ENCODE results near the gene TET1.

Gene TET1

GRCh38 chr10:68597407-68597806 lies 37.3 kb downstream of the TET1 start:
- no peak overlapping the region for H3K27ac ChIP-seq (replicated peaks; ENCODE audit: low read length)
- no peak overlapping the region for H3K14ac ChIP-seq (ENCODE audit: low read length)
- no peaks in the 10 kb centered on the region for H3K9me3 ChIP-seq (replicated peaks in 1 of 2; ENCODE audit: control insufficient read depth in 2 of 2, insufficient read depth in 1 of 2, low read depth in 1 of 2, low read length in 2 of 2)
- peaks cover 3 to 36% of the 10 kb centered on the region in 2 donors for H3K36me3 ChIP-seq (replicated peaks in 1 of 2; ENCODE audit: control insufficient read depth in 2 of 2, insufficient read depth in 2 of 2, low read length in 2 of 2)
- no peaks in the 10 kb centered on the region for H3K27me3 ChIP-seq (ENCODE audit: control insufficient read depth in 3 of 3, insufficient read depth in 3 of 3, low read depth in 1 of 3, low read length in 3 of 3)
- H3K9ac ChIP-seq (ENCODE audit: low read depth, low read length, poor library complexity), result no peak overlapping the region
- no peak overlapping the region for H4K8ac ChIP-seq (ENCODE audit: low read depth, low read length)
- no peak overlapping the region for H2BK5ac ChIP-seq (ENCODE audit: low read length)
- no peak overlapping the region for H4K91ac ChIP-seq (ENCODE audit: low read depth, low read length, poor library complexity)
- no peak overlapping the region for H3K23ac ChIP-seq (ENCODE audit: low read depth, low read length, poor library complexity)
- no peak overlapping the region for H3K4ac ChIP-seq (ENCODE audit: low read length)
- peaks cover 13 to 23% of the 10 kb centered on the region in 2 donors for H3K4me1 ChIP-seq (ENCODE audit: control insufficient read depth in 2 of 2, insufficient read depth in 1 of 2, low read depth in 1 of 2, low read length in 2 of 2)
- H3K4me3 ChIP-seq (ENCODE audit: low read length in 2 of 2), result no peak overlapping the region
- DNase-seq (ENCODE audit: low spot score), result no peak
- no peak overlapping the region for H2BK12ac ChIP-seq (ENCODE audit: low read length)
- no peak overlapping the region for H2BK15ac ChIP-seq (ENCODE audit: low read length)
- H2AK5ac ChIP-seq (ENCODE audit: low read depth, low read length), result no peak overlapping the region
- H3K79me1 ChIP-seq (ENCODE audit: low read depth, low read length), result peaks cover 4% of the 10 kb centered on the region
- no peak overlapping the region for H3K4me2 ChIP-seq (ENCODE audit: insufficient read depth, low read length, poor library complexity, severe bottlenecking)
- WGBS, 2 donors (ENCODE audit: extremely low coverage in 2 of 2, insufficient read length in 2 of 2, insufficient replicate concordance in 1 of 2), result no CpG with 5 or more reads among the region's 1 CpG
- no peak overlapping the region for H3K18ac ChIP-seq (ENCODE audit: low read length)
- no peak overlapping the region for H2BK120ac ChIP-seq (ENCODE audit: low read depth, low read length)
- H2AFZ ChIP-seq (ENCODE audit: low read length), result no peak overlapping the region

DNA sequence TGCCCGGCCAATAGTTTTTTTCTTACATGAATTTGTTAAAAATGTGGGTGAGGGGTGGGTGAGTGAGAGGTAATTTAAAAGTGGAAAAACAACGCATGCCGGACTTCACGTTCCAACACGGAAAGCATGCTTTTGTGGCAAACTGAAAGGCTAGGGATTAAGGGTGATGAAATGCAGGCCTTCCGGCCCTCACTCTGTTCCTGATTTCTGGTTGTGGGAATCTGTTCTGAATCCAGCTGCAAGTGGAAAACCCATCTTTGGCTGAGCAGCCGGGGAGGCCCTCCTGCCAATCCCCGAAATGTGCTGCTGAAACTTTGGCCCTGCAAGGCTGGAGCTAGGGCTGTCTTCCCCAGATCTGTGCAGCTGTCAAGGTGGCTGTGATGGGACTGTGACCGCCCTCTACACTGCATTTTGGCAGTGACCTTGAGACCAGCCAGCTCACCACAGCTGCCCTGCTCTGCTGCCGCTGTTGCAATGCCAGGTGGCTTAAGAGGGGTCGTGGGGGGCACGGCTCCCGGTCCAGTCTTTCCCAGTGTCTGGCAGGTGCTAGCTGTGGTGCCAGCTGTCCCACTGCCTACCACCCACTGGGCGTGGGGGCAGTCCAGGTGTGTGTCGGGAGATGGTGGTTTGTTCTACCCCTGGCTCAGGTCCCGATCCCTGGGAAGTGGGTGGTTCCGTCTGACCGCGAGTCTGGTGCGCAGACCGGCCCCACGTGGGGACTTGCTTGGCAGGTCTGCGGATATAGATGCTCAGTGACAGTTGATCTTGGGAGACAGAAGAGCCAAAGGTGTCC lies 39.0 kb downstream of the TET1 start:
- Histone ChIP-seq H3K36me3 (replicated peaks in 1 of 2; ENCODE audit: control insufficient read depth in 2 of 2, insufficient read depth in 2 of 2, low read length in 2 of 2) (peaks cover 4 to 47% of the 10 kb centered on the region in 2 donors), H3K14ac (ENCODE audit: low read length) (peak overlapping the region; percentile 32), H3K23ac (ENCODE audit: low read depth, low read length, poor library complexity) (peak overlapping the region; percentile 94), H4K91ac (ENCODE audit: low read depth, low read length, poor library complexity) (no peak overlapping the region), H4K8ac (ENCODE audit: low read depth, low read length) (no peak overlapping the region), H3K4me2 (ENCODE audit: insufficient read depth, low read length, poor library complexity, severe bottlenecking) (peak overlapping the region; percentile 52), H2AK5ac (ENCODE audit: low read depth, low read length) (peak overlapping the region; percentile 80), H3K18ac (ENCODE audit: low read length) (peak overlapping the region; percentile 91), H3K79me1 (ENCODE audit: low read depth, low read length) (peaks cover 4% of the 10 kb centered on the region), H2BK5ac (ENCODE audit: low read length) (no peak overlapping the region), H3K4me1 (ENCODE audit: control insufficient read depth in 2 of 2, insufficient read depth in 1 of 2, low read depth in 1 of 2, low read length in 2 of 2) (peaks cover 15 to 23% of the 10 kb centered on the region in 2 donors), H3K27me3 (ENCODE audit: control insufficient read depth in 3 of 3, insufficient read depth in 3 of 3, low read depth in 1 of 3, low read length in 3 of 3) (no peaks in the 10 kb centered on the region), H3K27ac (replicated peaks; ENCODE audit: low read length) (peak overlapping the region; percentile 19), H2BK120ac (ENCODE audit: low read depth, low read length) (peak overlapping the region; percentile 13), H2BK12ac (ENCODE audit: low read length) (peak overlapping the region; percentile 91), H2BK15ac (ENCODE audit: low read length) (peak overlapping the region; percentile 69), H3K4me3 (ENCODE audit: low read length in 2 of 2) (peak overlapping the region in 1 of 2 donors; percentile 50), H3K9me3 (replicated peaks in 1 of 2; ENCODE audit: control insufficient read depth in 2 of 2, insufficient read depth in 1 of 2, low read depth in 1 of 2, low read length in 2 of 2) (no peaks in the 10 kb centered on the region), H2AFZ (ENCODE audit: low read length) (no peak overlapping the region), H3K9ac (ENCODE audit: low read depth, low read length, poor library complexity) (peak overlapping the region; percentile 68), H3K4ac (ENCODE audit: low read length) (no peak overlapping the region)
- no CpG with 5 or more reads among the region's 23 CpGs for WGBS, 2 donors (ENCODE audit: extremely low coverage in 2 of 2, insufficient read length in 2 of 2, insufficient replicate concordance in 1 of 2)
- DNase-seq (ENCODE audit: low spot score), result no peak

GRCh38 chr10:68599771-68600040 lies 39.6 kb downstream of the TET1 start:
- H3K4me1 ChIP-seq (ENCODE audit: control insufficient read depth in 2 of 2, insufficient read depth in 1 of 2, low read depth in 1 of 2, low read length in 2 of 2), result peaks cover 19 to 23% of the 10 kb centered on the region in 2 donors
- H4K8ac ChIP-seq (ENCODE audit: low read depth, low read length), result no peak overlapping the region
- H3K27ac ChIP-seq (replicated peaks; ENCODE audit: low read length), result peak overlapping the region; percentile 44
- no peak overlapping the region for H2BK120ac ChIP-seq (ENCODE audit: low read depth, low read length)
- H2BK5ac ChIP-seq (ENCODE audit: low read length), result no peak overlapping the region
- H3K4ac ChIP-seq (ENCODE audit: low read length), result no peak overlapping the region
- no CpG with 5 or more reads among the region's 3 CpGs for WGBS, 2 donors (ENCODE audit: extremely low coverage in 2 of 2, insufficient read length in 2 of 2, insufficient replicate concordance in 1 of 2)
- H3K79me1 ChIP-seq (ENCODE audit: low read depth, low read length), result peaks cover 4% of the 10 kb centered on the region
- H2BK15ac ChIP-seq (ENCODE audit: low read length), result no peak overlapping the region
- no peaks in the 10 kb centered on the region for H3K27me3 ChIP-seq (ENCODE audit: control insufficient read depth in 3 of 3, insufficient read depth in 3 of 3, low read depth in 1 of 3, low read length in 3 of 3)
- H3K9me3 ChIP-seq (replicated peaks in 1 of 2; ENCODE audit: control insufficient read depth in 2 of 2, insufficient read depth in 1 of 2, low read depth in 1 of 2, low read length in 2 of 2), result no peaks in the 10 kb centered on the region
- peak overlapping the region; percentile 52 for H3K4me2 ChIP-seq (ENCODE audit: insufficient read depth, low read length, poor library complexity, severe bottlenecking)
- H4K91ac ChIP-seq (ENCODE audit: low read depth, low read length, poor library complexity), result no peak overlapping the region
- H3K18ac ChIP-seq (ENCODE audit: low read length), result peak overlapping the region; percentile 67
- H3K4me3 ChIP-seq (ENCODE audit: low read length in 2 of 2), result peak overlapping the region in 1 of 2 donors; percentile 35
- H3K14ac ChIP-seq (ENCODE audit: low read length), result peak overlapping the region; percentile 32
- no peak overlapping the region for H3K9ac ChIP-seq (ENCODE audit: low read depth, low read length, poor library complexity)
- peak overlapping the region; percentile 77 for H2AFZ ChIP-seq (ENCODE audit: low read length)
- H3K23ac ChIP-seq (ENCODE audit: low read depth, low read length, poor library complexity), result no peak overlapping the region
- no peak for DNase-seq (ENCODE audit: low spot score)
- no peak overlapping the region for H2AK5ac ChIP-seq (ENCODE audit: low read depth, low read length)
- H2BK12ac ChIP-seq (ENCODE audit: low read length), result no peak overlapping the region
- peaks cover 4 to 48% of the 10 kb centered on the region in 2 donors for H3K36me3 ChIP-seq (replicated peaks in 1 of 2; ENCODE audit: control insufficient read depth in 2 of 2, insufficient read depth in 2 of 2, low read length in 2 of 2)

GRCh38 chr10:68600041-68600778 lies 40.1 kb downstream of the TET1 start:
- no peak overlapping the region for H2AK5ac ChIP-seq (ENCODE audit: low read depth, low read length)
- H3K4ac ChIP-seq (ENCODE audit: low read length), result no peak overlapping the region
- H3K79me1 ChIP-seq (ENCODE audit: low read depth, low read length), result peaks cover 4% of the 10 kb centered on the region
- H3K27ac ChIP-seq (replicated peaks; ENCODE audit: low read length), result peak overlapping the region; percentile 87
- peak; percentile 89 for DNase-seq (ENCODE audit: low spot score)
- H3K4me1 ChIP-seq (ENCODE audit: control insufficient read depth in 2 of 2, insufficient read depth in 1 of 2, low read depth in 1 of 2, low read length in 2 of 2), result peaks cover 19 to 23% of the 10 kb centered on the region in 2 donors
- H4K8ac ChIP-seq (ENCODE audit: low read depth, low read length), result no peak overlapping the region
- H2BK120ac ChIP-seq (ENCODE audit: low read depth, low read length), result no peak overlapping the region
- no peak overlapping the region for H3K23ac ChIP-seq (ENCODE audit: low read depth, low read length, poor library complexity)
- H2BK15ac ChIP-seq (ENCODE audit: low read length), result no peak overlapping the region
- no peaks in the 10 kb centered on the region for H3K27me3 ChIP-seq (ENCODE audit: control insufficient read depth in 3 of 3, insufficient read depth in 3 of 3, low read depth in 1 of 3, low read length in 3 of 3)
- H3K9ac ChIP-seq (ENCODE audit: low read depth, low read length, poor library complexity), result no peak overlapping the region
- peak overlapping the region; percentile 68 for H3K4me2 ChIP-seq (ENCODE audit: insufficient read depth, low read length, poor library complexity, severe bottlenecking)
- no CpG with 5 or more reads among the region's 17 CpGs for WGBS, 2 donors (ENCODE audit: extremely low coverage in 2 of 2, insufficient read length in 2 of 2, insufficient replicate concordance in 1 of 2)
- H3K36me3 ChIP-seq (replicated peaks in 1 of 2; ENCODE audit: control insufficient read depth in 2 of 2, insufficient read depth in 2 of 2, low read length in 2 of 2), result peaks cover 4 to 52% of the 10 kb centered on the region in 2 donors
- H3K14ac ChIP-seq (ENCODE audit: low read length), result no peak overlapping the region
- no peak overlapping the region for H2BK5ac ChIP-seq (ENCODE audit: low read length)
- H3K9me3 ChIP-seq (replicated peaks in 1 of 2; ENCODE audit: control insufficient read depth in 2 of 2, insufficient read depth in 1 of 2, low read depth in 1 of 2, low read length in 2 of 2), result no peaks in the 10 kb centered on the region
- H3K18ac ChIP-seq (ENCODE audit: low read length), result peak overlapping the region; percentile 67
- peak overlapping the region; percentile 77 for H2AFZ ChIP-seq (ENCODE audit: low read length)
- H4K91ac ChIP-seq (ENCODE audit: low read depth, low read length, poor library complexity), result no peak overlapping the region
- H2BK12ac ChIP-seq (ENCODE audit: low read length), result no peak overlapping the region
- H3K4me3 ChIP-seq (ENCODE audit: low read length in 2 of 2), result peak overlapping the region in 1 of 2 donors; percentile 35
